Measurements from ENCODE around the gene NKX2-2. TPM values are rescaled to one million over a fixed set of nuclear protein-coding genes. Genes with fewer than 3 reads are reported as not detected.
A peak's percentile ranks its signal among the peaks of the same experiment; 100 is the strongest.
"Not testable (repeated sequence)": the region's sequence is repeated elsewhere in the genome, so short reads cannot be mapped to it uniquely, and the experiment has no call there.

Gene NKX2-2
- polyA plus RNA-seq, 1 experiment: not detected

GRCh38 chr20:21490105-21490504 is 23.8 kb downstream of the NKX2-2 start:
- Histone ChIP-seq H3K27me3 (ENCODE audit: control insufficient read depth, insufficient read depth, low read length) (peaks cover 3% of the 10 kb centered on the region), H3K4me3 (ENCODE audit: low read depth, low read length) (no peak overlapping the region), H3K36me3 (ENCODE audit: control insufficient read depth, insufficient read depth, low read length) (no peaks in the 10 kb centered on the region)
- TF ChIP-seq, protein P1, sequence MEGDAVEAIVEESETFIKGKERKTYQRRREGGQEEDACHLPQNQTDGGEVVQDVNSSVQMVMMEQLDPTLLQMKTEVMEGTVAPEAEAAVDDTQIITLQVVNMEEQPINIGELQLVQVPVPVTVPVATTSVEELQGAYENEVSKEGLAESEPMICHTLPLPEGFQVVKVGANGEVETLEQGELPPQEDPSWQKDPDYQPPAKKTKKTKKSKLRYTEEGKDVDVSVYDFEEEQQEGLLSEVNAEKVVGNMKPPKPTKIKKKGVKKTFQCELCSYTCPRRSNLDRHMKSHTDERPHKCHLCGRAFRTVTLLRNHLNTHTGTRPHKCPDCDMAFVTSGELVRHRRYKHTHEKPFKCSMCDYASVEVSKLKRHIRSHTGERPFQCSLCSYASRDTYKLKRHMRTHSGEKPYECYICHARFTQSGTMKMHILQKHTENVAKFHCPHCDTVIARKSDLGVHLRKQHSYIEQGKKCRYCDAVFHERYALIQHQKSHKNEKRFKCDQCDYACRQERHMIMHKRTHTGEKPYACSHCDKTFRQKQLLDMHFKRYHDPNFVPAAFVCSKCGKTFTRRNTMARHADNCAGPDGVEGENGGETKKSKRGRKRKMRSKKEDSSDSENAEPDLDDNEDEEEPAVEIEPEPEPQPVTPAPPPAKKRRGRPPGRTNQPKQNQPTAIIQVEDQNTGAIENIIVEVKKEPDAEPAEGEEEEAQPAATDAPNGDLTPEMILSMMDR (IDR thresholded peaks at IDR 0.05; ENCODE audit: insufficient read depth, low read depth, low read length): peak; percentile 28; the same call in 1 of the 2 replicates
- ChIA-PET POLR2A (no interaction called here), CTCF (interaction anchor here (0.6 to 7.5 kb wide), 4 partner anchors 10 to 648 kb away, joined by 3 to 61 read pairs (median 4); no protein-coding TSS in a partner anchor)
- no peak for DNase-seq (ENCODE audit: low read depth)

DNA sequence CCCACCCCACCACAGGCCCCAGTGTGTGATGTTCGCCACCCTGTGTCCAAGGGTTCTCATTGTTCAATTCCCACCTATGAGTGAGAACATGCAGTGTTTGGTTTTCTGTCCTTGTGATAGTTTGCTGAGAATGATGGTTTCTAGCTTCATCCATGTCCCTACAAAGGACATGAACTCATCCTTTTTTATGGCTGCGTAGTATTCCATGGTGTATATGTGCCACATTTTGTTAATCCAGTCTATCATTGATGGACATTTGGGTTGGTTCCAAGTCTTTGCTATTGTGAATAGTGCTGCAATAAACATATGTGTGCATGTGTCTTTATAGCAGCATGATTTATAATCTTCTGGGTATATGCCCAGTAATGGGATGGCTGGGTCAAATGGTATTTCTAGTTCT is 33.7 kb downstream of the NKX2-2 start:
- POLR2A ChIA-PET; CTCF ChIA-PET; H3K4me3 ChIP-seq (ENCODE audit: low read depth, low read length); H3K36me3 ChIP-seq (ENCODE audit: control insufficient read depth, insufficient read depth, low read length); DNase-seq (ENCODE audit: low read depth); H3K27me3 ChIP-seq (ENCODE audit: control insufficient read depth, insufficient read depth, low read length): not testable (repeated sequence)

GRCh38 chr20:21465799-21466198 is 48.1 kb downstream of the NKX2-2 start:
- Histone ChIP-seq H3K27me3 (ENCODE audit: control insufficient read depth, insufficient read depth, low read length) (no peaks in the 10 kb centered on the region), H3K4me3 (ENCODE audit: low read depth, low read length) (no peak overlapping the region), H3K36me3 (ENCODE audit: control insufficient read depth, insufficient read depth, low read length) (no peaks in the 10 kb centered on the region)
- ChIA-PET POLR2A (no interaction called here), CTCF (interaction anchor here (0.7 kb wide), 1 partner anchor 129 kb away, joined by 3 read pairs; no protein-coding TSS in a partner anchor)
- no peak for DNase-seq (ENCODE audit: low read depth)
- TF ChIP-seq, protein P1 (IDR thresholded peaks at IDR 0.05; ENCODE audit: insufficient read depth, low read depth, low read length): no peak

- TF ChIP-seq, protein P1 (IDR thresholded peaks at IDR 0.05; ENCODE audit: insufficient read depth, low read depth, low read length): no peak
- H3K27me3 ChIP-seq (ENCODE audit: control insufficient read depth, insufficient read depth, low read length): no peaks in the 10 kb centered on the region
- CTCF ChIA-PET: no interaction called here
- no peak overlapping the region for H3K4me3 ChIP-seq (ENCODE audit: low read depth, low read length)
- H3K36me3 ChIP-seq (ENCODE audit: control insufficient read depth, insufficient read depth, low read length): no peaks in the 10 kb centered on the region
- POLR2A ChIA-PET: no interaction called here
- no peak for DNase-seq (ENCODE audit: low read depth)
Measured at GRCh38 chr20:21464916-21465315, 48.9 kb downstream of the NKX2-2 start.

Other genes starting within 250 kb of the NKX2-2 start
- 48.9 and 67.7 TPM in 2 replicates for gene XRN2, start 210.7 kb downstream of the NKX2-2 start, polyA plus RNA-seq (2011; rRNA removed)
- gene NKX2-4, start 116.5 kb downstream of the NKX2-2 start, polyA plus RNA-seq (2011; rRNA removed): not detected in 2 replicates
- not detected in 2 replicates for gene PAX1, start 191.6 kb upstream of the NKX2-2 start, polyA plus RNA-seq (2011; rRNA removed)

All from BJ (cell line).